ENCODE results near the gene PILRA. TPM values are rescaled to one million over a fixed set of nuclear protein-coding genes. Genes with fewer than 3 reads are reported as not detected.

Gene PILRA
- total and polyA plus RNA-seq, 2 of the 13 experiments (the other 11 are each of a cell fraction or from before 2014, with no cell fraction given) = 0.13 to 1.3 TPM

DNA sequence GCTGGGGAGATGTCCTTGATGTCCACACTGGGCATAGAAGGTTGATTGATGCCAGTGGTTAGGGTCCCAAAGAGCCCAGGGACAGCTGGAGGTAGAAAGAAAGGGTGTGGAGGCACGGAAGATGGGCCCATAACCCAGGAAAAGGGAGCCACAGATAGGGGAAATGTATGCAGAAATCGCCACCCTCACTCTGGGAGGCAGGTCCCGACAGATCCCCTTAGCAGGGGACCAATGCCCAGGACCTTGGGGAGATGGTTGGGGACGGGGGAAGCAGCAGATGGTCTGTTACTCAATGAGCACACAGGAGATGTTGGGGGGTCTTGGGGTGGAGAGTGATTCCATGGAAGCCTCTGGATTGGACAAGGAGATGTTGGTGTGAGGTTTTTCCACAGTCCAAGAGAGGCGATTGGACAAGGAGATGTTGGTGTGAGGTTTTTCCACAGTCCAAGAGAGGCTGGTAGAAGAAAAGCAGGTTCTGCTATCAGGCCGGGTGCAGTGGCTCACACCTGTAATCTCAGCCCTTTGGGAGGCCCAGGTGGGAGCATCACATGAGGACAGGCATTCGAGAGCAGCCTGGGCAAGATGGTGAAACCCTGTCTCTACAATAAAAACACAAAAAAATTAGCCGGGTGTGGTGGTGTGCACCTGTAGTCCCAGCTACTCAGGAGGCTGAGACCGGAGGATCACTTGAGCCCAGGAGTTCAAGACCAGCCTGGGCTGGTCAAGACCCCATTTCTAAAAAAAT lies 70.0 kb downstream of the PILRA start:
- Histone ChIP-seq H3K4me3 (replicated peaks in 1 of 3; ENCODE audit: insufficient read depth in 1 of 3, low read depth in 2 of 3, low read length in 3 of 3) (no peak overlapping the region), H3K9me3 (ENCODE audit: low read length) (no peaks in the 10 kb centered on the region), H3K27me3 (ENCODE audit: control insufficient read depth in 1 of 2, insufficient read depth in 2 of 2, low read length in 2 of 2) (no peaks in the 10 kb centered on the region), H4K20me1 (ENCODE audit: insufficient read depth, low read length) (no peaks in the 10 kb centered on the region), H3K36me3 (replicated peaks in 1 of 2; ENCODE audit: control insufficient read depth in 1 of 2, insufficient read depth in 2 of 2, low read length in 2 of 2) (no peaks in the 10 kb centered on the region), H3K79me2 (ENCODE audit: insufficient read depth, low read length) (no peaks in the 10 kb centered on the region), H2AFZ (ENCODE audit: low read length) (no peak overlapping the region), H3K27ac (ENCODE audit: extremely low read length, insufficient read depth, low read length) (peak overlapping the region; percentile 94), H3K9ac (ENCODE audit: insufficient read depth, low read depth, low read length) (peak overlapping the region; percentile 69; the same call in 1 of the 2 replicates), H3K4me2 (ENCODE audit: low read depth, low read length) (no peak overlapping the region), H3K4me1 (ENCODE audit: insufficient read depth, low read length) (peaks cover 48% of the 10 kb centered on the region)
- in situ Hi-C loops (cut with HindIII; ENCODE audit: extremely low pct_ligation_motif_present, low pct_unique_long_range_greater_than_20kb) = no loop called here
- no peak for ATAC-seq
- BruUV-seq (replicated peaks) = no TSS peak
- ChIA-PET POLR2A (interaction anchor here (1.1 to 6.6 kb wide), 6 partner anchors 9 to 343 kb away, joined by 3 to 199 read pairs (median 16); partner anchors contain the start of genes MEPCE, PPP1R35 and ZCWPW1), CTCF (ENCODE audit: low intra/inter-chr PET ratio, low total read pairs) (no interaction called here)
- 96% methylated on average over 9 of the region's 9 CpGs for WGBS (ENCODE audit: low lambda C conversion rate)
- intact Hi-C loops (cut with micrococcal nuclease; ENCODE audit: unreplicated experiment) = no loop called here
- FAIRE-seq = no peak
- no peak for TF ChIP-seq FOSL2 (CRISPR knock-in tag; IDR thresholded peaks at IDR 0.05)
- 0 out of 2 replicates have a peak, but pooled peaks have one; percentile 16 for TF ChIP-seq NRL (CRISPR knock-in tag; IDR thresholded peaks at IDR 0.05; ENCODE audit: borderline replicate concordance)
- DNase-seq (ENCODE audit: low spot score) = no peak

- Histone ChIP-seq H3K9me3 (ENCODE audit: low read length) (no peaks in the 10 kb centered on the region), H3K4me1 (ENCODE audit: insufficient read depth, low read length) (peaks cover 53% of the 10 kb centered on the region), H2AFZ (ENCODE audit: low read length) (no peak overlapping the region), H3K9ac (ENCODE audit: insufficient read depth, low read depth, low read length) (peak overlapping the region; percentile 69), H3K4me3 (replicated peaks in 1 of 3; ENCODE audit: insufficient read depth in 1 of 3, low read depth in 2 of 3, low read length in 3 of 3) (peak overlapping the region in 2 of 3 experiments; percentile 27 to 51; a peak in 4 of 6 replicates), H3K79me2 (ENCODE audit: insufficient read depth, low read length) (no peaks in the 10 kb centered on the region), H3K36me3 (replicated peaks in 1 of 2; ENCODE audit: control insufficient read depth in 1 of 2, insufficient read depth in 2 of 2, low read length in 2 of 2) (no peaks in the 10 kb centered on the region), H4K20me1 (ENCODE audit: insufficient read depth, low read length) (no peaks in the 10 kb centered on the region), H3K27ac (ENCODE audit: extremely low read length, insufficient read depth, low read length) (peak overlapping the region; percentile 94), H3K4me2 (ENCODE audit: low read depth, low read length) (peak overlapping the region; percentile 79), H3K27me3 (ENCODE audit: control insufficient read depth in 1 of 2, insufficient read depth in 2 of 2, low read length in 2 of 2) (no peaks in the 10 kb centered on the region)
- FAIRE-seq (peak; percentile 99), DNase-seq (ENCODE audit: low spot score) (peak; percentile 96), ATAC-seq (peak; percentile 85)
- POLR2A ChIA-PET = interaction anchor here (0.8 to 6.6 kb wide), 16 partner anchors 10 to 431 kb away, joined by 3 to 199 read pairs (median 4); partner anchors contain the start of genes FBXO24, LRCH4, MEPCE and MOSPD3
- 3% methylated on average over 13 of the region's 14 CpGs for WGBS (ENCODE audit: low lambda C conversion rate)
- in situ Hi-C loops (cut with HindIII; ENCODE audit: extremely low pct_ligation_motif_present, low pct_unique_long_range_greater_than_20kb) (no loop called here), intact Hi-C loops (cut with micrococcal nuclease; ENCODE audit: unreplicated experiment) (loop anchor here (2.0 kb wide), 1 partner anchor 16 kb away; the partner anchor contains the start of genes MEPCE and ZCWPW1)
- BruUV-seq (replicated peaks) = TSS peak; percentile 94
- CTCF ChIA-PET (ENCODE audit: low intra/inter-chr PET ratio, low total read pairs) = no interaction called here
- TF ChIP-seq ZNF224 (CRISPR knock-in tag; IDR thresholded peaks at IDR 0.05) = no peak; the same call in 1 of the 2 replicates
- TF ChIP-seq ZNF615 (CRISPR knock-in tag; IDR thresholded peaks at IDR 0.05; ENCODE audit: borderline replicate concordance) = no peak
- TF ChIP-seq MXD3 (CRISPR knock-in tag; IDR thresholded peaks at IDR 0.05) = peak; percentile 38; the same call in 1 of the 2 replicates
- peak; percentile 57; the same call in 1 of the 2 replicates for TF ChIP-seq MEIS1 (CRISPR knock-in tag; IDR thresholded peaks at IDR 0.05; ENCODE audit: borderline replicate concordance)
- TF ChIP-seq GTF2F1 (IDR thresholded peaks at IDR 0.05; ENCODE audit: low read length) = no peak
- TF ChIP-seq DNMT1 (CRISPR knock-in tag; IDR thresholded peaks at IDR 0.05) = 0 out of 2 replicates have a peak, but pooled peaks have one; percentile 61
- no peak for TF ChIP-seq E2F2 (CRISPR knock-in tag; IDR thresholded peaks at IDR 0.05; ENCODE audit: borderline replicate concordance)
- no peak for TF ChIP-seq CC2D1A (CRISPR knock-in tag; IDR thresholded peaks at IDR 0.05)
- no peak for TF ChIP-seq JUNB (CRISPR knock-in tag; IDR thresholded peaks at IDR 0.05; ENCODE audit: borderline replicate concordance)
- TF ChIP-seq ZNF577 (CRISPR knock-in tag; IDR thresholded peaks at IDR 0.05; ENCODE audit: borderline replicate concordance, low read depth) = no peak
- no peak for TF ChIP-seq ZKSCAN5 (CRISPR knock-in tag; IDR thresholded peaks at IDR 0.05)
Measured at GRCh38 chr7:100444311-100445278, 71.3 kb downstream of the PILRA start.

Measured in HepG2 (cell line).